Measurements from ENCODE around the gene SOX12.

Gene SOX12

GRCh38 chr20:308427-309038 lies 16.8 kb upstream of the SOX12 start:
- H3K4me3 ChIP-seq: no peak overlapping the region
- intact Hi-C loops (cut with DNase I; ENCODE audit: low total_unique reads): no loop called here
- TF ChIP-seq CTCF (IDR thresholded peaks at IDR 0.05): no peak
- H3K27me3 ChIP-seq: no peaks in the 10 kb centered on the region
- DNase-seq: no peak
- peak overlapping the region; percentile 92 to 94 for H3K27ac ChIP-seq
- H3K9me3 ChIP-seq: no peaks in the 10 kb centered on the region
- H3K36me3 ChIP-seq: no peaks in the 10 kb centered on the region
- peaks cover 0 to 13% (median 9%) of the 10 kb centered on the region in 4 donors for H3K4me1 ChIP-seq

DNA sequence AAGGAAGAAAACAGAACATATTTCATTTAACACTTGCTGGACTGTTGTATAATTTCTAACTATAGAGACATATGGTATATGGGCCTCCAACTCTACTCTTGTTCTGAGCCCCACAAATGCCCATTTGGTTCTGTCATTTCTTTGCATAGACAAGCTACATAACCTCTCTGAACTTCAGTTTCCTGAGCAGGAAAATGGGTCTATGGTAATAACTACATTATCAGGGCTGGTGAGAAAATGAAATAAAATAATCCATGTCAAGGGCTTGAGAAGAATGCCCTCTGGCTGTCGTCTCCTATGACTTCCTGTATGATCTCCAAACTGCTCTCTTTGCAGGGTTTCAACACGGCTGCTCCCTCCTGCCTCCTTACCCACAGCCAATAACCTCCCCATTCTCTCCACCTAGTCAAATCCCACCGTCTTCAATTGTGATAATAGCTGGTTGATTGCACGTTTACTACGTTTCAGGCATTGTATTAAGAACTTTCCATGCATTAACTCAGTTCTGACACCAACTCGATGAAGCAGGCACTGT lies 16.0 kb upstream of the SOX12 start:
- Histone ChIP-seq H3K27ac (peak overlapping the region; percentile 92 to 94), H3K4me3 (peak overlapping the region; percentile 54 to 65), H3K36me3 (no peaks in the 10 kb centered on the region), H3K27me3 (no peaks in the 10 kb centered on the region), H3K9me3 (no peaks in the 10 kb centered on the region), H3K4me1 (peaks cover 0 to 13% (median 9%) of the 10 kb centered on the region in 4 donors)
- intact Hi-C loops (cut with DNase I; ENCODE audit: low total_unique reads): no loop called here
- DNase-seq: no peak
- no peak for TF ChIP-seq CTCF (IDR thresholded peaks at IDR 0.05)

GRCh38 chr20:309841-310644 lies 15.3 kb upstream of the SOX12 start:
- no peak for TF ChIP-seq CTCF (IDR thresholded peaks at IDR 0.05)
- Histone ChIP-seq H3K27me3 (no peaks in the 10 kb centered on the region), H3K4me3 (peak overlapping the region; percentile 54 to 65), H3K9me3 (no peaks in the 10 kb centered on the region), H3K27ac (peak overlapping the region; percentile 92 to 94), H3K4me1 (peaks cover 0 to 13% (median 9%) of the 10 kb centered on the region in 4 donors), H3K36me3 (no peaks in the 10 kb centered on the region)
- intact Hi-C loops (cut with DNase I; ENCODE audit: low total_unique reads): no loop called here
- DNase-seq: peak; percentile 100

DNA sequence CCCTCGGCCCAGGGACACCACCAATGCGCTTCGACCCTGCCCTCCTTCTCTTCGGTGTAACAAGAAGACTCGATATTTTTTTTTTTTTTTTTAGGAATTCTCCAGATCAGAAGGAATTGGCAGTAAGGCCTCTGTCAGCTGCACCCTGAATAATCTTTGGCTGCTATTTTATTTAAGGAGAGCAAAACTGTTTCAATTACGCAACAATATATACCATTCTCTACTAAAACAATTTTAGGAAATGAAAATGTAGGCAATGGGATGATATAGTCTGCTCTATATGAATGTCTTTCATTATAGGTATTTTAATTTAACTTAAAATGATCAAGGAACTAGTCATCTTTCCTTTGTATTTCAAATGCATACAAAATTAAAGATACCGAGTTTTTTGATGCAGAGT lies 14.7 kb upstream of the SOX12 start:
- Histone ChIP-seq H3K27me3 (no peaks in the 10 kb centered on the region), H3K4me1 (peaks cover 0 to 13% (median 9%) of the 10 kb centered on the region in 4 donors), H3K4me3 (peak overlapping the region; percentile 54 to 65), H3K9me3 (no peaks in the 10 kb centered on the region), H3K27ac (peak overlapping the region; percentile 92 to 94), H3K36me3 (no peaks in the 10 kb centered on the region)
- DNase-seq: no peak
- intact Hi-C loops (cut with DNase I; ENCODE audit: low total_unique reads): no loop called here
- TF ChIP-seq CTCF (IDR thresholded peaks at IDR 0.05): no peak

- H3K4me1 ChIP-seq: peaks cover 0 to 13% (median 9%) of the 10 kb centered on the region in 4 donors
- no peak for DNase-seq
- H3K36me3 ChIP-seq: no peaks in the 10 kb centered on the region
- no peak overlapping the region for H3K4me3 ChIP-seq
- intact Hi-C loops (cut with DNase I; ENCODE audit: low total_unique reads): no loop called here
- H3K9me3 ChIP-seq: no peaks in the 10 kb centered on the region
- H3K27me3 ChIP-seq: no peaks in the 10 kb centered on the region
- TF ChIP-seq CTCF (IDR thresholded peaks at IDR 0.05): no peak
- no peak overlapping the region for H3K27ac ChIP-seq
Observed at GRCh38 chr20:311609-312008, 13.7 kb upstream of the SOX12 start.

Data from tibial artery (tissue), 4 donors.